DMS153 (cell line): Measurements from ENCODE around the gene TMIE.

Source experiments
- DNase-seq: peaks from one replicate; lab custom pipeline; 2025; lab: John Stamatoyannopoulos, UW

Gene TMIE

GRCh38 chr3:46709157-46709654 is 8.0 kb downstream of the TMIE start:
- no peak for DNase-seq

GRCh38 chr3:46709721-46710120 is 8.5 kb downstream of the TMIE start:
- DNase-seq: no peak

DNA sequence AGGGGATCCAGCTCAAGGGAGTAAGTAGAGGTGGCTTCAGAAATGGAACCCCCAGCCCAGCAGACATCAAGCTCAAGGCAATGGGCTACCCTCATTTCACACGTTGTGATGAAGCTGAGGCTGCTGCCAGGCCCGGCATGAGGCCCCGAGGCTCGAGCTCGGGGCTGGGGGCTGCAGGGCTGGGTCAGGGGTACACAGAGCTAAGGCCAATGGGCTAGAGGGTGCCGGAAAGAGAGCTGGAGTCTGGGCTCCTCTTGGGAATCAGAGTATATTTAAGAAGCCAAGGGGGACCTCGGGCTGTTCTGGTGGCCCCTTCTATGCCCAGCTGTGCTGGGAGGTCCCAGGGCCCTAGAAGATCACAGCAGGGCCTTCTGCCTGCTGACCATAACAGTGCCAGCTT is 9.0 kb downstream of the TMIE start:
- DNase-seq: no peak

- DNase-seq: no peak
Measured at GRCh38 chr3:46710671-46711295, 9.6 kb downstream of the TMIE start.

- DNase-seq: no peak
Measured at GRCh38 chr3:46711305-46711704, 10.1 kb downstream of the TMIE start.

DNA sequence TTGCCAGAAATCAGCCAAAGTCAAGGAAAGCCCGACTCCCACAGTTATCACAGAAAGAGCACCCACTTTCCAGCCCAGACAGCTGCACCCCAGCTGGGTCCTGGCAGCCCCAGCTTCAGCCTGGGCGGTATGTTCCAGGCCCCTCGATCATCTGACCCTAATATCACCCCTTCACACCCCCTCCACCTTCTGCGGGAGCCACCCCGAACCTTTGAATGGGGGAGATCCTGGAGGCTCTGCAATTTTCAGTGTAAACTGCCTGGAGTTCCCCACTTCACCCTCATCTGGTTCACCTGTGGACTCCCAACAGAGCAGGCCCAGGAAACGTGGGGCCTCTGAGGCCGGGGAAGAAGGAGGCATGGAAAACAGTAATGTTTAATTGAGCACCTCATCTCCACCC is 10.6 kb downstream of the TMIE start:
- DNase-seq: no peak

DNA sequence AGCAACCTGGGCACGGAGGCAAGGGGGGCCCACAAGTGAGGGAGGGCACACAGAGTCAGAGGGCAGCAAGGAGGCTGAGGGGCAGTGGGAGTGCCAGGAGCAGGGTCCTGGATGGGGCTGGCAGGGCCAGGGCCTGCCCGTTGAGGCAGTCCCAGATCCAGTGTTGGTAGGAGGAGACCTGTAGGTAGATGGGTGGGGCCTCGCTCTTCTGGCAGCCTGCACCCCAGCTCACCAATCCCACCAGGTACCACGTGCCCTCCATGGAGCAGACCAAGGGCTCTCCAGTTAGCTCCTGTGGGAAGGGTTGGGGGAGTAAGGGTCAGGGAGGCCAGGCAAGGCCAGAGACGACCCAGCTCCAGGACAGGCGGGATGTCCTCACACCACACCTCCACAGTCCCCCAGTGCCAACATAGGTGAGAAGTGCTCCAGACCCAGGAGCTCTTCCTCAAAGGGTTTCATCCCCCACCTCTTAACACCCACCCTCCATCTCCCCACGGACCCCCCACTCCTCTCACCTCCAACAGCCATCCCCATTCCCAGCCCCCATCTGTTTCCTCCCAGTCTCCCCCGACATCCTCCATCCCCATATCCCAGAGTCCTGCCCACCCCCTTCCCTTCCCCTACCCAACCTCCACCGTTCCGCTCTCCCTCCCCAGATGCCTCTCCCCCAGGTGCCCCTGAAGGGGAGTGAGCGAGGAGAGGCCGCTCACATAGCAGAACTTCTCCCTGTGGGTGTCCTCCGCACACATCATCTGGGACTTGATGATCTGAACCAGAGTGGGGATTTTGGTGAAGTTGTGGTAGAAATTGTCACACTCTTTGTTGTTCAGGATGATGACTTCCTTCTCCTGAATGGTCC is 11.2 kb downstream of the TMIE start:
- no peak for DNase-seq

DNA sequence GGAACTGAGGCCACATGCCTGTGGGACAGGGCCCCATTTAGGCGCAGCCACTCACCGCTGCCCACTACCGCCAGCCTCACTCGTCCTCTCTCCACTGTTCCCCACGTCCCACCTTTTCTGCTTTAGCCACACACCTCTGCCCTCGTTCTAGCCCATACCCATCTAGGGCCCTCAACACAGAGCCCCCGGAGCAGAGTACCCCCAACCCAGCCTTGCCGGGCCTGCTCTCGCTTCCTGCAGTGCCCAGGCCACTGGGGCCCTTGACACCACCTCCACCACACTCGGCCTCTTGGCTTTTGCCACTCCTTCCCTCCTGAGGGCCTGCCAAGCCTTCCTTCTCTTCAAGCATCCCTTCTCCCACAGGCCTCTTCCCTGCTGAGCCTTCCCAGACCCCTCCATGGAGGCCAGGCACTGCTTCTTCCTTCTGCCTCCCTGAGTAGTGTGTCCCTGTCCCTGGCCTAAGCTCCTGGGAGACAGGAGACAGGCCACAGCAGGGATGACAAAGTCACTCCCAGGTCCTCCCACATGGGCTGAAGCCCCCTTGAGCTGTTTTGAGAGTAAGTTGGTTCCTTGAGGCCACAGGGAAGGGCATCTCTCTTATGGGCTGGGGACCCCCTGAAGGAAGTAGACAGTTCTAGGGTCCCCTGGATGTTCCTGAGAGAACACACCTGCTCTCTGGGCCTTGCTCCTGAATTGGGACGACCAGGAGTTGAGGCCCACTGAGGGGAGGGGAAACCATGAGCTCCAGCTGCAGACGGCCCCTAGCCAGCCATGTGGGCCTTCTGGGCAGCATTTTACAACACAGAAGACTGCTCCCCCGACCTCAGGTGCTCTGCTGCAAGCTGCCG is 12.1 kb downstream of the TMIE start:
- DNase-seq: no peak

DNA sequence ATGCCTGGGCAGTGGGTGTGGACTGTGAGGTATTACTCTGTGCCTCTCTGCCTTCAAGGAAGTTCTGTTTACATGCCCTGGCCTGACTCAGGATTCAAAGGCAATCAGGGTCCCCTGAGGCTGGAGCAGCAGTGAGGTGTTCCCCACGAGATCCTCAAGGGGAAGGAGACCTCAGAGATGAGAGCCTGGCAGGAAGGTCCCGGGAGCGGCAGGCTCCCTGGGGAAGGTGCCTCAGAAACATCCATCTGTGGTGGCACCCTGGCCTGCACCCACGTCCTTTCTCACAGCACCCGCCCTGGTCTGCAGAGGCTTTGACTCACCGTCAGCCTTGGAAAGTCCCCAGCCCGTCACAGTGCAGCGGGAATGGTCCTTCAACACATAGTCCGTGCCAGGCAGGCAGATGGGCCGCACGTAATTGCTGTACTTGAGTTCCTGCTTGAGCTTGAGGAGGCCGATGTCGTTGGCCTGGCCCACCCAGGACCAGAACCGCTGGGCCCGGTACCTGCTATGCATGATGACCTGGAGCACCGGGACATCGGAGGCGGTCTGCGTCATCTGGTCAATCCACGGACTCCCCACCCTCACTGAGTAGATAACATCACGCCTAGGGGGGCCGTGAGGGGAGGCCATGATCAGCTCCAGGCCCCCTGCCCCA is 12.8 kb downstream of the TMIE start:
- no peak for DNase-seq

DNA sequence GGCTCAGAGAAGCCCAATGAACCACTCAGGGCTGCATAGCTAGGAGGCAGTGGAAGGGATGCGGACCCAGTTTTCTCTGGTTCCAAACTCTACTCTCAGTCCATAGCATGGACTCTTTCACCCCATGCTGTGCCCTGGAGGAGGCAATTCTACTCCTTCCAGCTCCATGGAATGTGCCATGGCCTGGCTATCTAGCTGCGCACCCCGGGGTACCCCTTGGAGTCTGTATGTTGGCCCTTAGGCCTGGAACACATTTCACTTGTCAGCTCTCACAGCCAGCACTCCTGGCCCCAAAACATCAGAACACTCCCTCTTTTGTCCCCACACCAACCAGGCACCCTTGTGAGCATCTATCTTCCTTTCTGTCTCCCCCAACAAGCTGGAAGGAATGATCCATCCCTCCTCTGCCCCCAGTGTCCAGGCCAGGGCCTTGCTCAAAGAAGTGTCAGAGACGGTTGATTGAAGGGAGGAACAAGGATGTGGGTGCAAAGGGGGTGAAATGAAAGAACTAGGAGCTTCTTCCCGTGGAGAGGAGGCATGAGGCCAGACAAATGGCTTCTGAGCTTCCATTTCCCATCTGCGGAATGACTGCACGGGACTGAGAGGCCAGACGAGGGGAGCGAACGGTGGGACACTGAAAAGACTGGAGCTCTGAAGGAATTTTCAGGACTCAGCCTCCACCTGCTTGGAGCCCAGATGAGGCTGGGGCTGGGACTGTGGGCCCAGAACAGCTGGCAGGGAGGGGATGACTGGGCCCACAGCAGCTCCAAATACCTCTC is 13.7 kb downstream of the TMIE start:
- no peak for DNase-seq

DNA sequence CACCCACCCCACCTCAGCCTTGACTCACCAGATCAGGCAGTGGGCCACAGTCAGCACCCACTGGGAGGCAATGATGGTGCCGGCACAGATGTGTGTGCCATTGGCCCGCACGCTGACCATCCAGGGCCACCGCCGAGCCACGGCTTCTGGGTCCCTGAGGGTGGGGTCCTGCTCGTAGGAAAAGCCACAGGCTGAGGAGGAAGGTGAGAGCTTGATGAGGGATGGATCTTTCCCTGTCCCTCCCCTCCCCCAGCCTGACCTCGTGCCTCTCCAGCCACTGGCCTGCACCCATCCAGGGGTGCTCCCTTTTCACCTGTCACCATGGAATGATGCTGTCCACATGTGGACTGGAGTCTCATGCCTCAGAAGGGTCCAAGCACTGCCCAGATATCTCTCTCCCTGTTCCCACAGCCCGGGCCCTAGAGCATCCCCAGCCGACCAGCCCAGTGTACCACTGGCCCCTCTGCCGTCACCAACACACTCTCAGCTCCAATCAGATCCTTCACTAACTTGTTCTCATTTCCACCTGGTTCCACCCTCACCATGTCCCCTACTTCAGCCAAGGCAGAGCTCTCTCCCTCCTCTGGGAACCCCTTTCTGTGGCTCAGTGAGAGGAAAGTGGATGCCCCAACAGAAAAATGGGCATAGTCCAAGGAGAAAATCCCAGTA is 14.4 kb downstream of the TMIE start:
- no peak for DNase-seq

GRCh38 chr3:46716461-46717441 is 15.6 kb downstream of the TMIE start:
- DNase-seq: no peak

DNA sequence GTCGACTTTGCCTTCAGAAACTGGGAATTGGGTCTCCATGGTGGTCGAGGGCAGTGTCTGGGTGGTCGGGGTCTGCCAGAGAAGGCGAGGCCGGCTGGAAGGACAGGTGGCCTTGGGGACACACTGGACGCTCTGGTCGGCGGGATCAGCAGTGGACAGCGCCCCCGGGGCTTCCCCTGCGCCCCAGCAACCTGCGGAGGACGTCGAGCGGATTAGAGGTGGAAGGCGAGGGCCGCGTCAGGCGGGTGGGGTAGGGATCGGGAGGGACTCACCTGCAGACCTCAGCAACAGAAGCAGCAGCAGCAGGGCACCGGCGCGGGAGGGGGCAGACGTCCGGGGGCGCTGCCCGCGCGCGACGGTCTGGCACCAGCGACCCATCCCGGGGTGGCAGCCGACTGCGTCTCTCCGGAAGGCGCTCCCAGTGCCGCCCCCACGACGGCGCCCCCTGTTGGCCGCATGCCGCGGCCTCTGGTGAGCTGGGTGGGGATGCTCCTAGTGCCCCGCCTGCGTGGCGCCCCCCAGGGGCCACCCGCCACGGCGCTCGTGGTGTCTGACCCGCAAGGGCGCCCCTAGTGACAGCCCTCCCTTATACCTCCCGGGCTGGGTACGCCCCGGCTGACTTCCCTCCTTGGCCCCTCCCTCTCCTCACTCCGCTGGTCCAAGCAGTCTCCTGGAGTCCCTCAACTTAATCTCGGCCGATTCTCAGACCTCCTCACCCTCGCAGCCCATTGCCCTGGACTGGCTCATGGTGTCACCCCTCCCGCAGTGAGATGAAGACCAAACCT is 16.4 kb downstream of the TMIE start, which contains the start of gene PRSS50:
TSS of gene PRSS50 (minus strand) at position 423 of the 785 bp plus-strand sequence. CDS start at position 378, 45 bp downstream.
- DNase-seq: no peak

DNA sequence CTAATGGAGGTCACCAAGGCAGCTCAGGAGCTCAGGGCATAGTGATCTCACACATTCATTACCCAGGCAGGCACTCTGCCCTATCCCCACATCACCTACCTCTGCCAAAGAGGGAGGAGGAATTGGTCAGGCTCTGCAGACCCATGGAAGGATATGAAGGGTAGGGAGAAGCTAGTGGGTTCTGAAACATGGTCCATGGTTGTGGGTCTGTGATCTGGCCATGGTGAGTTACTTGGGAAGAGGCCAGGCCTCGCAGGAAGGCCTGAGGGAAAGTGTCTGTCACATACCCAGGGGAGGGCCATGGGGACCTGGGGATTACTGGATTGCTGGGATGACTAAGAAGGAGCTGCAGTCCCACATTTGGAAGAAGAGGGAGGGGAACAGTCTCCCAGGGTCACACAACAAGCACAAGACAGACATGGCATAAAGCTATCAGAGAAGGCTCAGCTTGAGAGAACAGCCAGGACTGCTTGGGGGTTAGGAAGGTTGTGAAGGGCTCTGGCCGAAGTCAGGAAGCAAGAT is 17.9 kb downstream of the TMIE start:
- no peak for DNase-seq

- DNase-seq: no peak
Measured at GRCh38 chr3:46719735-46720271, 18.6 kb downstream of the TMIE start.

DNA sequence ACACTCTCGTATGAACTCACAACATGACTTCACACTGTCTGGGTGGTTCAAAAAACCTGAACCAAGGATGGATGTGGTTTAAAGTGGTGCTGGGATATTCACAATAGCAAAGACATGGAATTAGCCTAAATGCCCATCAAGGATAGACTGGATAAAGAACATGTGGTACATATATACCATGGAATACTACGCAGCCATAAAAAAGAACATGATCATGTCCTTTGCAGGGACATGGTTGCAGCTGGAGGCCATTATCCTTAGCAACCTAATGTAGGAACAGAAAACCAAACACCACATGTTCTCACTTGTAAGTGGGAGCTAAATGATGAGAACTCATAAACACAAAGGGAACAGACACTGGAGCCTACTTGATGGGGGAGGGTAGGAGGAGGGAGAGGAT is 19.8 kb downstream of the TMIE start:
- no peak for DNase-seq

- DNase-seq: no peak
Measured at GRCh38 chr3:46722443-46722842, 21.3 kb downstream of the TMIE start.

DNA sequence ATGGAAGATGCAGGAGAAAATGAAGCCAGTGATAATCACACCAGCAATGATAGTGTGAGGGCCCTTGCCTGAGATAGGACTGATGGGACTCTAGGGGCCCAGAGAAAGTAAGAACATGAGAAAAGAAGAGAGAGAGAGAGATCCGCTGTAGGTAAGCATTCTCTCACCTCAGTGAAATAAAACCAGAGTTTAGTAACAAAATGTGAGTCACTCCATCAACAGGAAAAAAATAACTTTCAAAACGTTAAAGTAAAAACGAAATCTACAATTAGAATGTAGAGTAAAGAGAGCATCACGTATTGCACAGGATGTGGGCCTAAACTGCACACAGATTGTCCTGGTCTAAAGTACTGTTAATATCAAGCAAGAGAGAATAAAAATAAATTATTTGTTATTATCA is 23.2 kb downstream of the TMIE start:
- no peak for DNase-seq
